Measurements from ENCODE around the gene HPS6. TPM values are rescaled to one million over a fixed set of nuclear protein-coding genes. Genes with fewer than 3 reads are reported as not detected.

HPS6 gene
- total and polyA plus RNA-seq, 9 of the 15 experiments (the other 6 are each of a cell fraction or from before 2014, with no cell fraction given): 0.45 to 14.0 (median 4.5) TPM

- peak; percentile 49; the same call in 1 of the 2 replicates for TF ChIP-seq SMARCA5 (IDR thresholded peaks at IDR 0.05)
- TF ChIP-seq POLR2AphosphoS5 (IDR thresholded peaks at IDR 0.05; ENCODE audit: control insufficient read depth, insufficient read depth, low read depth, low read length): peak; percentile 64; the same call in 1 of the 2 replicates
- peak in 2 of 3 experiments; percentile 30 to 68 for TF ChIP-seq YY1 (IDR thresholded peaks at IDR 0.05; ENCODE audit: borderline replicate concordance in 1 of 3, control insufficient read depth in 1 of 3, extremely low read depth in 1 of 3, insufficient read depth in 3 of 3, insufficient read length in 1 of 3, insufficient replicate concordance in 2 of 3, low read depth in 1 of 3, low read length in 2 of 3)
- TF ChIP-seq SPI1 (IDR thresholded peaks at IDR 0.05; ENCODE audit: borderline replicate concordance, low read depth, low read length): no peak
- no peak for TF ChIP-seq MAFF (IDR thresholded peaks at IDR 0.05; ENCODE audit: low read length)
- no peak for TF ChIP-seq FOXM1 (IDR thresholded peaks at IDR 0.05; ENCODE audit: low read depth)
- TF ChIP-seq FOXM1 (CRISPR knock-in tag; IDR thresholded peaks at IDR 0.05; ENCODE audit: low read depth): no peak
- TF ChIP-seq E2F8 (IDR thresholded peaks at IDR 0.05; ENCODE audit: low read depth, partially characterized antibody): peak; percentile 7
- TF ChIP-seq C11orf30 (IDR thresholded peaks at IDR 0.05; ENCODE audit: low read depth): peak; percentile 59
- no peak for TF ChIP-seq NCOA1 (IDR thresholded peaks at IDR 0.05; ENCODE audit: low read depth)
- no peak for TF ChIP-seq ESRRA (IDR thresholded peaks at IDR 0.05; ENCODE audit: borderline replicate concordance, low read depth)
- TF ChIP-seq, protein P1, sequence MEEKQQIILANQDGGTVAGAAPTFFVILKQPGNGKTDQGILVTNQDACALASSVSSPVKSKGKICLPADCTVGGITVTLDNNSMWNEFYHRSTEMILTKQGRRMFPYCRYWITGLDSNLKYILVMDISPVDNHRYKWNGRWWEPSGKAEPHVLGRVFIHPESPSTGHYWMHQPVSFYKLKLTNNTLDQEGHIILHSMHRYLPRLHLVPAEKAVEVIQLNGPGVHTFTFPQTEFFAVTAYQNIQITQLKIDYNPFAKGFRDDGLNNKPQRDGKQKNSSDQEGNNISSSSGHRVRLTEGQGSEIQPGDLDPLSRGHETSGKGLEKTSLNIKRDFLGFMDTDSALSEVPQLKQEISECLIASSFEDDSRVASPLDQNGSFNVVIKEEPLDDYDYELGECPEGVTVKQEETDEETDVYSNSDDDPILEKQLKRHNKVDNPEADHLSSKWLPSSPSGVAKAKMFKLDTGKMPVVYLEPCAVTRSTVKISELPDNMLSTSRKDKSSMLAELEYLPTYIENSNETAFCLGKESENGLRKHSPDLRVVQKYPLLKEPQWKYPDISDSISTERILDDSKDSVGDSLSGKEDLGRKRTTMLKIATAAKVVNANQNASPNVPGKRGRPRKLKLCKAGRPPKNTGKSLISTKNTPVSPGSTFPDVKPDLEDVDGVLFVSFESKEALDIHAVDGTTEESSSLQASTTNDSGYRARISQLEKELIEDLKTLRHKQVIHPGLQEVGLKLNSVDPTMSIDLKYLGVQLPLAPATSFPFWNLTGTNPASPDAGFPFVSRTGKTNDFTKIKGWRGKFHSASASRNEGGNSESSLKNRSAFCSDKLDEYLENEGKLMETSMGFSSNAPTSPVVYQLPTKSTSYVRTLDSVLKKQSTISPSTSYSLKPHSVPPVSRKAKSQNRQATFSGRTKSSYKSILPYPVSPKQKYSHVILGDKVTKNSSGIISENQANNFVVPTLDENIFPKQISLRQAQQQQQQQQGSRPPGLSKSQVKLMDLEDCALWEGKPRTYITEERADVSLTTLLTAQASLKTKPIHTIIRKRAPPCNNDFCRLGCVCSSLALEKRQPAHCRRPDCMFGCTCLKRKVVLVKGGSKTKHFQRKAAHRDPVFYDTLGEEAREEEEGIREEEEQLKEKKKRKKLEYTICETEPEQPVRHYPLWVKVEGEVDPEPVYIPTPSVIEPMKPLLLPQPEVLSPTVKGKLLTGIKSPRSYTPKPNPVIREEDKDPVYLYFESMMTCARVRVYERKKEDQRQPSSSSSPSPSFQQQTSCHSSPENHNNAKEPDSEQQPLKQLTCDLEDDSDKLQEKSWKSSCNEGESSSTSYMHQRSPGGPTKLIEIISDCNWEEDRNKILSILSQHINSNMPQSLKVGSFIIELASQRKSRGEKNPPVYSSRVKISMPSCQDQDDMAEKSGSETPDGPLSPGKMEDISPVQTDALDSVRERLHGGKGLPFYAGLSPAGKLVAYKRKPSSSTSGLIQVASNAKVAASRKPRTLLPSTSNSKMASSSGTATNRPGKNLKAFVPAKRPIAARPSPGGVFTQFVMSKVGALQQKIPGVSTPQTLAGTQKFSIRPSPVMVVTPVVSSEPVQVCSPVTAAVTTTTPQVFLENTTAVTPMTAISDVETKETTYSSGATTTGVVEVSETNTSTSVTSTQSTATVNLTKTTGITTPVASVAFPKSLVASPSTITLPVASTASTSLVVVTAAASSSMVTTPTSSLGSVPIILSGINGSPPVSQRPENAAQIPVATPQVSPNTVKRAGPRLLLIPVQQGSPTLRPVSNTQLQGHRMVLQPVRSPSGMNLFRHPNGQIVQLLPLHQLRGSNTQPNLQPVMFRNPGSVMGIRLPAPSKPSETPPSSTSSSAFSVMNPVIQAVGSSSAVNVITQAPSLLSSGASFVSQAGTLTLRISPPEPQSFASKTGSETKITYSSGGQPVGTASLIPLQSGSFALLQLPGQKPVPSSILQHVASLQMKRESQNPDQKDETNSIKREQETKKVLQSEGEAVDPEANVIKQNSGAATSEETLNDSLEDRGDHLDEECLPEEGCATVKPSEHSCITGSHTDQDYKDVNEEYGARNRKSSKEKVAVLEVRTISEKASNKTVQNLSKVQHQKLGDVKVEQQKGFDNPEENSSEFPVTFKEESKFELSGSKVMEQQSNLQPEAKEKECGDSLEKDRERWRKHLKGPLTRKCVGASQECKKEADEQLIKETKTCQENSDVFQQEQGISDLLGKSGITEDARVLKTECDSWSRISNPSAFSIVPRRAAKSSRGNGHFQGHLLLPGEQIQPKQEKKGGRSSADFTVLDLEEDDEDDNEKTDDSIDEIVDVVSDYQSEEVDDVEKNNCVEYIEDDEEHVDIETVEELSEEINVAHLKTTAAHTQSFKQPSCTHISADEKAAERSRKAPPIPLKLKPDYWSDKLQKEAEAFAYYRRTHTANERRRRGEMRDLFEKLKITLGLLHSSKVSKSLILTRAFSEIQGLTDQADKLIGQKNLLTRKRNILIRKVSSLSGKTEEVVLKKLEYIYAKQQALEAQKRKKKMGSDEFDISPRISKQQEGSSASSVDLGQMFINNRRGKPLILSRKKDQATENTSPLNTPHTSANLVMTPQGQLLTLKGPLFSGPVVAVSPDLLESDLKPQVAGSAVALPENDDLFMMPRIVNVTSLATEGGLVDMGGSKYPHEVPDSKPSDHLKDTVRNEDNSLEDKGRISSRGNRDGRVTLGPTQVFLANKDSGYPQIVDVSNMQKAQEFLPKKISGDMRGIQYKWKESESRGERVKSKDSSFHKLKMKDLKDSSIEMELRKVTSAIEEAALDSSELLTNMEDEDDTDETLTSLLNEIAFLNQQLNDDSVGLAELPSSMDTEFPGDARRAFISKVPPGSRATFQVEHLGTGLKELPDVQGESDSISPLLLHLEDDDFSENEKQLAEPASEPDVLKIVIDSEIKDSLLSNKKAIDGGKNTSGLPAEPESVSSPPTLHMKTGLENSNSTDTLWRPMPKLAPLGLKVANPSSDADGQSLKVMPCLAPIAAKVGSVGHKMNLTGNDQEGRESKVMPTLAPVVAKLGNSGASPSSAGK (IDR thresholded peaks at IDR 0.05): peak; percentile 55
- TF ChIP-seq POLR2G (IDR thresholded peaks at IDR 0.05; ENCODE audit: low read depth, low read length): peak; percentile 94
Measured at GRCh38 chr10:102064868-102065560, at the start of gene HPS6 (continued).

All from K562 (cell line).